Neural progenitor cell (in vitro differentiated cells): ENCODE results near the gene ATG16L1.

ENCODE experiments used
- EZH2 ChIP-seq: fragments of 200-600 bp; sonication (generic); IDR thresholded peaks from 2 replicates; pipeline ENCODE4 v1.6.1; 2017; ENCODE audit warnings: antibody characterized with exemption, mild to moderate bottlenecking, moderate library complexity
- TF ChIP-seq, protein P1 (sequence below): fragments of 200-600 bp; sonication (generic); IDR thresholded peaks from 2 replicates; pipeline ENCODE4 v1.5.1; 2017; ENCODE audit warnings: antibody characterized with exemption, mild to moderate bottlenecking

DNA sequence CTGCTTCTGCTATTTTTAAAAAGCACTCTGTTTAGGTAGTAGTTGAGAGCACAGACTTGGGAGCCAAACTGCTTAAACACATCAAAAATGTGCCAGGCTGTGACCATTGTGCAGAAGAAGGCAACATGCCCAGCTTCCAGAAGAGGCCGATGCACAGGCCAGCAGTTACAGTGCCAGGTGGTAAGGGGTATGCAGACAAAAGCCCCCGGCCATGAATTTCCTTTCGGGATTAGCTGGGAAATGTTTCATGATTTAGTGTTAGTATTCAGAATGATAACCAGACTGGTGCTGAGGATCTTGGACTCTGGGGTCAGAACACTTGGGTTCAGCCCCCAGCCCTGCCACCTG, 40.0 kb upstream of the ATG16L1 start:
- TF ChIP-seq, protein P1, sequence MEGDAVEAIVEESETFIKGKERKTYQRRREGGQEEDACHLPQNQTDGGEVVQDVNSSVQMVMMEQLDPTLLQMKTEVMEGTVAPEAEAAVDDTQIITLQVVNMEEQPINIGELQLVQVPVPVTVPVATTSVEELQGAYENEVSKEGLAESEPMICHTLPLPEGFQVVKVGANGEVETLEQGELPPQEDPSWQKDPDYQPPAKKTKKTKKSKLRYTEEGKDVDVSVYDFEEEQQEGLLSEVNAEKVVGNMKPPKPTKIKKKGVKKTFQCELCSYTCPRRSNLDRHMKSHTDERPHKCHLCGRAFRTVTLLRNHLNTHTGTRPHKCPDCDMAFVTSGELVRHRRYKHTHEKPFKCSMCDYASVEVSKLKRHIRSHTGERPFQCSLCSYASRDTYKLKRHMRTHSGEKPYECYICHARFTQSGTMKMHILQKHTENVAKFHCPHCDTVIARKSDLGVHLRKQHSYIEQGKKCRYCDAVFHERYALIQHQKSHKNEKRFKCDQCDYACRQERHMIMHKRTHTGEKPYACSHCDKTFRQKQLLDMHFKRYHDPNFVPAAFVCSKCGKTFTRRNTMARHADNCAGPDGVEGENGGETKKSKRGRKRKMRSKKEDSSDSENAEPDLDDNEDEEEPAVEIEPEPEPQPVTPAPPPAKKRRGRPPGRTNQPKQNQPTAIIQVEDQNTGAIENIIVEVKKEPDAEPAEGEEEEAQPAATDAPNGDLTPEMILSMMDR: no peak
- no peak for TF ChIP-seq EZH2
